Fibroblast of lung (primary cell): ENCODE data around the gene POFUT2. TPM values are rescaled to one million over a fixed set of nuclear protein-coding genes. Genes with fewer than 3 reads are reported as not detected.

Source experiments
- DNase-seq, 2 donors: peaks; one replicate each; pipeline versions ENCODE4 v3.0.0 to v3.0.0-alpha.2; 2010; ENCODE audit warnings: low read depth in 2 of 2
- H2AFZ ChIP-seq: 2 replicates; pipeline ENCODE4 v1.5.1; 2012; ENCODE audit warnings: low read length, control low read depth, inconsistent platforms
- H3K27ac ChIP-seq: 2 replicates; pipeline ENCODE4 v1.5.1; 2011; ENCODE audit warnings: low read length, control low read depth; ENCODE audit not compliant: insufficient read depth
- H3K27me3 ChIP-seq: 2 replicates; pipeline ENCODE4 v1.5.1; 2011; ENCODE audit warnings: mild to moderate bottlenecking, low read length; ENCODE audit not compliant: control insufficient read depth, insufficient read depth
- H3K36me3 ChIP-seq: 2 replicates; pipeline ENCODE4 v1.5.1; 2011; ENCODE audit warnings: low read length; ENCODE audit not compliant: control insufficient read depth, insufficient read depth
- H3K4me1 ChIP-seq: 2 replicates; pipeline ENCODE4 v1.5.1; 2011; ENCODE audit warnings: low read length; ENCODE audit not compliant: control insufficient read depth, insufficient read depth; ENCODE audit errors: extremely low read depth
- H3K4me2 ChIP-seq: 2 replicates; pipeline ENCODE4 v1.5.1; 2011; ENCODE audit warnings: low read length, control low read depth; ENCODE audit not compliant: insufficient read depth; ENCODE audit errors: extremely low read depth
- H3K4me3 ChIP-seq, 4 experiments: fragments of 200-600 bp in 1 of 4; sonication (generic) in 1 of 4; replicated peaks in 1 of 4; 2 replicates each; pipeline ENCODE4 v1.5.1; 2011 to 2016; ENCODE audit warnings: low read length in 4 of 4, low read depth in 3 of 4, mild to moderate bottlenecking in 3 of 4, control low read depth in 2 of 4, inconsistent platforms in 1 of 4, mixed read lengths in 1 of 4; ENCODE audit not compliant: insufficient read depth in 1 of 4; ENCODE audit errors: control extremely low read depth in 1 of 4
- H3K79me2 ChIP-seq: 2 replicates; pipeline ENCODE4 v1.5.1; 2012; ENCODE audit warnings: mild to moderate bottlenecking, low read length, inconsistent platforms; ENCODE audit not compliant: control insufficient read depth, insufficient read depth
- H3K9ac ChIP-seq: 2 replicates; pipeline ENCODE4 v1.5.1; 2011; ENCODE audit warnings: mild to moderate bottlenecking, low read length, control low read depth; ENCODE audit not compliant: insufficient read depth
- H3K9me3 ChIP-seq: 2 replicates; pipeline ENCODE4 v1.5.1; 2012; ENCODE audit warnings: low read depth, low read length; ENCODE audit not compliant: control insufficient read depth, insufficient read depth
- H4K20me1 ChIP-seq: 2 replicates; pipeline ENCODE4 v1.5.1; 2011; ENCODE audit warnings: low read length; ENCODE audit not compliant: control insufficient read depth, insufficient read depth; ENCODE audit errors: extremely low read depth
- CTCF ChIP-seq, 2 donors: IDR thresholded peaks in 1 of 2; conservative IDR thresholded peaks in 1 of 2; 1 replicate in 1 of 2; 2 replicates in 1 of 2; pipeline ENCODE4 v1.5.1; 2011 to 2012; ENCODE audit warnings: low read length in 2 of 2, control low read depth in 1 of 2, inconsistent platforms in 1 of 2, low read depth in 1 of 2, mild to moderate bottlenecking in 1 of 2
- EZH2 ChIP-seq: IDR thresholded peaks from 2 replicates; pipeline ENCODE4 v1.5.1; 2012; ENCODE audit warnings: low read length, control low read depth, mild to moderate bottlenecking; ENCODE audit errors: missing control alignments
- polyA plus RNA-seq, 2 donors: library from polyadenylated mRNA; depleted of rRNA in 1 of 2; stranded (reverse) in 1 of 2; unstranded in 1 of 2; fragments of >200 nt; gene quantifications; 2 replicates each; pipeline ENCODE4 v1.2.1, GENCODE V29; 2011 to 2012; ENCODE audit warnings: missing spikeins in 1 of 2
- total RNA-seq: library from RNA; depleted of rRNA; stranded (reverse); fragments of >200 nt; gene quantifications from 2 replicates; pipeline ENCODE4 v1.2.1, GENCODE V29; 2014

POFUT2 gene
- total and polyA plus RNA-seq, 2 donors (not counting 1 experiment from before 2014, with no cell fraction given), result 56.0 to 60.3 TPM

DNA sequence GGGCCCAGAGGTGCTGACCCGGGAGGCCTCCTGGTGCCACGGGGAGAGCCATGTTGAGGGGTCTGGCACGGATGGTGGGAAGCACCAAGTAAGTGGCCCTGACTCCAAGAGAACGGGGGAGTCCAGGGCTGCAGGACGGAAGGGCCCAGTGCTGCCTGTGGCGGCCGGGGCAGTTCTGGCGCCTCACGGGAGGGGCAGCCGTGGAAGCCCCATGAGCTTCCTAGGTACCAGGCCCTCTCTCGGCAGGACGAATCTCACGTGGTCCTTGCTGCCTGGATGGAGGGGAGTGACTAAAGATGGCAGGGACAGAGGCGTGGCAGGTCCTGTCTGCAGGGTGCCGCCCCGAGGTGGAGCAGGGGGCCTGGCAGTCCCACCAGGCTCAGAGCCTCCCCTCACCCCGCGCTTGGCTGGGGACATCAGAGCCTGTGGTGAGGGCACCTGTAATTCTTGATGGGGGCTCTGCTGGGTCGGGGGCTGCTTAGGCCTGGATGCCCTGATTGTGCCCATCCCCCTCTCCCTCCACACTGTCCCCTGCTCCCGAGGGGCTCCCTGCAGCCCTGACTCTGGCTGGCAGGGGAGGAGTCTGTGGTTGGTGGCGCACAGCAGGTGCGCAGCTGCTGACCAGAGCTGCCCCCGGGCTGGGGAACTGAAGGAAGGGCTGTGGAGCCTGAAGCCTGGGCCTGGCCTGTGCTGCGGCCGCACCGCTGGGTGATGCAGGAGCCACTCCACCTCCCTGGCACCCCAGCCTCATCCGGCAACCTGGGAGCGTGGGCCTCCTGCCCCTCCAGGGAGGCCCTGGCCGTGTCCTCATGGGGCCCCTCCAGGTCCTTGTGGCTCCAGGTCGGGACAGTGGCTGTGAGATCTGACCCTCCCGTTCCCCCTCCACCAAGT is 31.4 kb downstream of the POFUT2 start:
- Histone ChIP-seq H3K4me3 (no peak overlapping the region), H3K27me3 (peaks cover 16% of the 10 kb centered on the region), H3K4me2 (no peak overlapping the region), H3K9ac (no peak overlapping the region), H3K36me3 (no peaks in the 10 kb centered on the region), H2AFZ (no peak overlapping the region), H3K9me3 (no peaks in the 10 kb centered on the region), H3K27ac (no peak overlapping the region), H3K79me2 (no peaks in the 10 kb centered on the region), H3K4me1 (no peaks in the 10 kb centered on the region), H4K20me1 (no peaks in the 10 kb centered on the region)
- no peak for DNase-seq
- TF ChIP-seq CTCF (conservative IDR thresholded peaks at IDR 0.05 in 1 of 2, IDR thresholded peaks at IDR 0.05 in 1 of 2; ENCODE audit: low read depth in 1 of 2, low read length in 2 of 2) (no peak), EZH2 (no peak)

DNA sequence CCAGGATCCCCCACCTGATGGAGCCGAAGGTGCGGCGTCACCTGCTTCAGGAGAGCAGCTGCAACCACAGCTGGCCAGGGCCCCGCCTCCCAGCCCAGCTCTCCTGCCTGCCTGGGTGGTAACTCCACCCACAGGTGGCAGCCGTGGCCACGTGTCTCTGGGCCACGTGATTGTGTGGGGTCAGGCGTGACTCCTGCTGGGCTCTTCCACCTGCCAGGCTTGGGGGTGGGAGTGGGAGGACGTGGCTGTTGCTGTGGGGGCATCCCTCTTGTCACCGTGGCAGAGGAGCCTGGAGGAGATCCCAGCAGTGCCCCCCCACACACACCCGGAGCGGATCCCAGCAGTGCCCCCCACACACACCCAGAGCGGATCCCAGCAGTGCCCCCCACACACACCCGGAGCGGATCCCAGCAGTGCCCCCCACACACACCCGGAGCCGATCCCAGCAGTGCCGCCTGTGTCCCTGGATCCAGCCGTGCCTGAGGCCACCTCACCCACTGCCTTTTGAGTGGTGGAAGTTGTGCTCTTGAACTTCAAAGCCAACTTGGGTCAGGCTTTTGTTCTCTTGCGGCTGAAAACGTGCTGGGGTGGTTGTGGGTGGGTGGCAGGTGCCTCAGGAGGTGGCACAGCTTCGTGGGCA is 32.2 kb downstream of the POFUT2 start:
- no peak overlapping the region for H3K4me3 ChIP-seq
- H3K79me2 ChIP-seq, result no peaks in the 10 kb centered on the region
- no peak for DNase-seq
- H3K4me2 ChIP-seq, result no peak overlapping the region
- no peaks in the 10 kb centered on the region for H3K36me3 ChIP-seq
- no peaks in the 10 kb centered on the region for H3K9me3 ChIP-seq
- TF ChIP-seq EZH2, result no peak
- TF ChIP-seq CTCF (conservative IDR thresholded peaks at IDR 0.05 in 1 of 2, IDR thresholded peaks at IDR 0.05 in 1 of 2; ENCODE audit: low read depth in 1 of 2, low read length in 2 of 2), result no peak
- no peak overlapping the region for H2AFZ ChIP-seq
- peaks cover 16% of the 10 kb centered on the region for H3K27me3 ChIP-seq
- H3K4me1 ChIP-seq, result no peaks in the 10 kb centered on the region
- H3K27ac ChIP-seq, result no peak overlapping the region
- H3K9ac ChIP-seq, result no peak overlapping the region
- H4K20me1 ChIP-seq, result no peaks in the 10 kb centered on the region

DNA sequence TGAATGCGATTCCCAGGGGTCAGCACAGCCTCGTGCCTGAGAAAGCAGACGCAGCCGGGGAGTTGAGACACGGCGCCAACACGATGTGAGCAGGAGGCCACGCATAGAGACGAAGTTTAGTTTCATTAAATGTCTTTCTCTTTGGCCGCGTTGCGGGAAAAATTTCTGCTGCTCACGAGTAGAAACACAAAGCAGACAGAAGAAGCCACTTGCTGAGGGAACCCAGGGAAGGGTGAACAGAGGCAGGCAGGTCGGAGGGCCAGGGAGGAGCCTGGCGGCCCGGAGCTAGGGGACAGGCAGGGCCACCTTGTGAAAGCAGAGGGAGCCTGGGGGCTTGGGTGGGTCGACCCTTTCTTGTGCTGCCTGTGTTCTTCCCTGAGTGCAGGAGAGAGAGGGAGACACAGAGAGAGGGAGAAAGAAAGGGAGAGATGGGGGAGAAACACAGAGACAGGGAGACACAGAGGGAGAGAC is 33.2 kb downstream of the POFUT2 start:
- H4K20me1 ChIP-seq, result no peaks in the 10 kb centered on the region
- no peaks in the 10 kb centered on the region for H3K4me1 ChIP-seq
- H3K79me2 ChIP-seq, result no peaks in the 10 kb centered on the region
- H3K27me3 ChIP-seq, result peaks cover 16% of the 10 kb centered on the region
- TF ChIP-seq CTCF (conservative IDR thresholded peaks at IDR 0.05 in 1 of 2, IDR thresholded peaks at IDR 0.05 in 1 of 2; ENCODE audit: low read depth in 1 of 2, low read length in 2 of 2) (no peak), EZH2 (no peak)
- H3K36me3 ChIP-seq, result no peaks in the 10 kb centered on the region
- no peak overlapping the region for H2AFZ ChIP-seq
- no peak overlapping the region for H3K4me2 ChIP-seq
- H3K9me3 ChIP-seq, result no peaks in the 10 kb centered on the region
- no peak for DNase-seq
- no peak overlapping the region for H3K9ac ChIP-seq
- no peak overlapping the region for H3K27ac ChIP-seq
- no peak overlapping the region for H3K4me3 ChIP-seq
